Stimulated activated naive CD4-positive, alpha-beta T cell (primary cell): ENCODE data around the gene LHCGR.
"Not testable (repeated sequence)": the region's sequence is repeated elsewhere in the genome, so short reads cannot be mapped to it uniquely, and the experiment has no call there.

Source experiments
- DNase-seq, 6 experiments: peaks; one replicate each; lab custom pipeline; 2025; lab: John Stamatoyannopoulos, UW

LHCGR gene

DNA sequence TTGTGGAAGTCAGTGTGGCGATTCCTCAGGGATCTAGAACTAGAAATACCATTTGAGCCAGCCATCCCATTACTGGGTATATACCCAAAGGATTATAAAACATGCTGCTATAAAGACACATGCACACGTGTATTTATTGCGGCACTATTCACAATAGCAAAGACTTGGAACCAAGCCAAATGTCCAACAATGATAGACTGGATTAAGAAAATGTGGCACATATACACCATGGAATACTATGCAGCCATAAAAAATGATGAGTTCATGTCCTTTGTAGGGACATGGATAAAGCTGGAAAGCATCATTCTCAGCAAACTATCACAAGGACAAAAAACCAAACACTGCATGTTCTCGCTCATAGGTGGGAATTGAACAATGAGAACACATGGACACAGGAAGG lies 16.3 kb downstream of the LHCGR start:
- DNase-seq, result not testable (repeated sequence)

DNA sequence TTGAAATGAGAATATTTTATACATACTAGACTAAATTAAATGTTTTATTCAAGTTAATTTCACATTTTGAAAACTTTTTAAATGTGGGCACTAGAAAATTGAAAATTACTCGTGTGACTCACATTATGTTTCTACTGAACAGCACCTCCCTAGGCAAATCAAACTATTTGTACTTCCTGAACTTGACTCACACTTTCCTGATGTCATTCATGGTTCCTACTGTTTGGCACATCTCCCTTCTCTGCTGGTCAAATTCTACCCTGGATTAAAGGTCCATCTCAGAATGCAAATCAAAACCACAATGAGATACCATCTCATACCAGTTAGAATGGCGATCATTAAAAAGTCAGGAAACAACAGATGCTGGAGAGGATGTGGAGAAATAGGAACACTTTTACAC lies 16.7 kb downstream of the LHCGR start:
- no peak for DNase-seq

DNA sequence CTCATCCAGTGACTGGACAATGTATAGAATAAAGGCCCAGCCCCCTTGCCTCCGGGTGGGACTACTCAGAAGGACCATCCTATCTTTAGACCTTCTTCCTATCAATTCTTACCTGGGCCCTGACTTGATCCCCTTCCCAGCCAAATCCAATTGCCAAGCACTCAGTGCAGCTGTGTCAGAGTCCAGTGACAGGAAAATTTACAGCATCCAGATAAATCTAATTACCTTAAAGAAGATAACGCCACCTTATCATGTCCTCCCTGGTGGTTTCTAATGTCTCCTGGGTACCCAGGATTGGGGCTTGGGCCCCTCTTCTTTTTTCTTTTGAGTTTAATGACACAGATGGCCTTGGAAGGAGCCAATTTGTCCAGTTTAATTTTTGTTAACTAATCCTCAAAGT lies 19.3 kb downstream of the LHCGR start:
- no peak for DNase-seq

DNA sequence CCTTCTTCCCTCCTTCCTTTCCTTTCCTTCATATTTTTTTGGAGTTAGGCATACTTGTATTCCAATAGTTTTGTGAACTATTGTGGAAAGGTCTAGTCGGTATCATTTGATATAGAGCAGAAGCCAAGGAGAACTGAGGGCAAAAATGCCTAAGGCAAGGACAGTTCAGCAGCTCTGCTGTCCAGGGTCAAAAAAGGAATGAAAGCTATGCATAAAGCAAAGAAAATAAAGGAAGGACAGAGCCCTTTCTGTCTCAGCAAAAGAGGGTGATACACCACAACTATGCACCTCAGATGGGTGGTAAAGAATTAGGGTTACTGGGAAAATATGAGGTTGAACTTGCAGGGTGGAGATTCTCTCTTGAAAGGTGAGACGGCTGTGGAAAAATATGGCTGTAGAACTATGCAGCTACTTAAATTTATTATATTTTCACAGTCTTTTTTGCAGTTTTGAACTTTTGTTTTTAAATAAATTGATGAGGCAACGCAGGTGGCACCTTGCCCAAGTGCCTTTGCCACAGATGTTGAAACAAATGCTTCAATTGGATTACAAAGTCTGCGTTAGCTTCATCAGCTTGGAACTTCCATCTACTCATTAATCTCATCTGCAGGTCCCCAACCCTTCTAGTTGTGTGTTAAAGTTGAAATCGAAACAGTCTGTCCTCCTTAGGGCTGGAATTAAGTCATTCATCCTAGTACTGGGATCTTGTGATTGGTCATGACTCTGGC lies 20.8 kb downstream of the LHCGR start:
- no peak for DNase-seq

DNA sequence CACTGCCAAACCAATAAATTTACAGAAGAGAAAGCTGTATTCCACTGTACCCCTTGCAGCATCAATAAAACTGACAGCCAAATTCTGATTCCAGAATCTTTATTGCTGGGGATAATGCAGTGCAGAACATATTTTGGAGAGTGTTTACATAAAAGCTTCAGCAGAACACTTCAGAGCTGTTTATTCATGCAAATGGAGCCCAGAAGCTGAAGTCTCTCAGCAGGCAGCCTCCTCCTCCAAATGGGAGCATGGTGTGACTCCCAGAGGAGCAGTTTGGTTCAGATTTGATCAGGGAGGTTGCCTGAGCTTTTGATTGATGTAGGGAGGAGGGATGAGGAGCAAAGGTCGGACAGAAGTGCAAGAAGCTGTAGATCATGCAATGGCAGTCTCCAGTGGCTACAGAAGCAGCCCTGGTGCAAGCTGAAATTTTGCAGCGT lies 22.4 kb downstream of the LHCGR start:
- DNase-seq, result no peak

DNA sequence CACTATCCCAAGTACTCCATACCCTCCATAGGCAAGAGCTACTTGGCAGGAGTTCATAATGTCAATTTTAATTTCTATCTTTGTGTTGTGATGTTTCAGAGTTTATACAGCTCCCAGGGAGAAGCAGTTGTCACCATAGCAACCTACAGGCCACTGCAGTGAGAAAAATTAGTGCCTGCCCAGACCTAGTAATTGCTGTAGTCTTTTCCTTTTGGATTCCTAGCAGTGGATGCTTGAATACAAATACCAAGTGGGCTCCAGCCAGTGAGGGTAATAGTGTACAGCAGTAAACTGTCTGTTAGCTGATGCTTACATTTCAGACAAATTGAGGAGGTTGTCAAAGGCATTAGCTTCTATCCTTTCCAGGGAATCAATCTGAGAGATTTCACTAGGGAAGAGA lies 26.7 kb downstream of the LHCGR start:
- DNase-seq, result no peak

DNA sequence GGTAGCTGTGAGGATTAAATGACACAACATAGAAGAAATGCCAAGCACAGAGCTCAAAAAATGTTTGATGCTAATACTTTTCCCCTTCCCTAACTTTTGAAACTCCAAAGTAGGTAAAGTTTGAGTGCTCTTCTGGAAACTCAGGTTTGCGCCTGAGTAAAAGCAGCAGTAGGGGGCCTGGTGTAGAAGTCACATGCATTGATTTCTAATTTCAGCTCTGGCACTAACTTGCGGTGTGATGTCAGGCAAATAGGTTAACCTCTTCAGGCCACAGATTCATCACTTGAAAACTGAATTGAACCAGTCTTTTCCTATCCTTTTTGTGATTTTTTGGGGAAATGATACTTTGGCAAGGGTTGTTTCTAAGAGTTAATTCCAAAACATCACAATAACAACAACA lies 27.2 kb downstream of the LHCGR start:
- no peak for DNase-seq

DNA sequence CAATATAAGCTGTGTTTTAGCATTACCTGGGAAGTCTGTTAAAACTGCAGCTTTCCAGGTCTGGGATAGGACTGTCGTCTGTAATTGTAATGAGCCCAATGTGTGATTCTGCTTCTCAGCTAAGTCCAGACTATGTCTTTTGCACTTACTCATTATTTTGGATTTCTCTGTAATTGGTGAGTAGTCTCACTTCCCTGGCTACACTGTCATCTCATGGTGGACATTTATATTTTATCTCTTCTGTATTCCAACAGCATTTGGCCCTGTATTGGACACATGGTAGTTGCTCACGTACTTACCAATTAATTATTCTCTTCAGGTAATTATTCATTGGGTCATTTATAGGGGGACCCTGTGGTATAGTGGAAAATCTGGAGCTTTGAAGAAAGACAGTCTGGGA lies 28.0 kb downstream of the LHCGR start:
- DNase-seq, result no peak

DNA sequence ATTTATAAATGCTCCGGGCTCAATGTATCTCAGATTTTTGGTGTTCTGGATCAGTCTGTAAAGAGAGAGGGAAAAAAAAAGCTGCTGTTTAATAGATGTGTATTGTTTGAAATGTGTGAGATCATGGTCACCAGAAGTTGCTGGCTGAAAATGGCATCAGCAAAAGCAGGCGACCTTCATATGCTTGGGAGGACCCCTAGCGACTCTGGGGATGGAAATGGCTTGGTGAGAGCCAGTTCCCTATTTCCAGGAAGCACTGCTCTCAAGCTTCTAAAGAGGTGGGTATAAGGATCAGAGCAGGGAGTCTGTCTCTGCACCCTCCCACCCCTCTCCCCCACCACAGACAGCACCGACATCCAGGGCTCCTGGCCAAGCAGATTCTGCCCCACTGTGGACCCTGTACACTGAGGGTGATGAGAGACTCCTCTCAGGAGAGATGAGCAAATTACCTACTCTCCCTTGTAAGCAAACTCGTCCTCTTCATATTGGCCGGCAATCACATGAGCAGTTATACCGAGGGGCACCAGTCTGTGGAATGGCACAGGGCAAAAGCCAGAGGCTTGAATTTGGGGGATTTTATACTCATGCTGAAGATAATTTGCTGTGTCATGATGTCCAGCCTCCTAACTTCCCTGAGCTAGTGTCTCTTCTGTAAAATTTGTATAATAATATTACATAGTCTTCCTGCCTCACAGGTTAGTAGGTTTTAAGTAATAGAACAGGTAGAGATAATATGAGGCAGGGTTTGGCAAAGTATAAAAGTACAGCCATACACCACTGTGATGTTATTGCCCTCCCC lies 29.6 kb downstream of the LHCGR start:
- DNase-seq, result no peak

DNA sequence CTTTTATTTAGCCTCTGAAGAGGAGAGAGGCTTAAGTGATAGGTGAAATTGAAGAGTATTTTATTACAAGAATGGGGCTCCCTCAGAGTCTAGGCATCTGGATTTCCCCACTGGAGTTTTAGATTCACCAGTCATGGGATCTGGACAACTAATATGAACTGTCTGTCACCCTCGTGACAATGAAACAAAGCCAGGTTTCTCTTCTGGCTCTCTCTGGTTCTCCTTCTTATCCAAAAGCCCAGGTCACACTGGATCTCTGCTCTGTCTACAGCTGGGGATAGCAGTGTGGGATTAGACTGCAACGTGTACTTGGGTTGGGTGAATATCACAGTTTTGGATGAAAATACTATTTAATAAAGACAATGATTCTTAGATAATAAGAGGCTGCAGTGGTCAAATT lies 31.2 kb downstream of the LHCGR start:
- no peak for DNase-seq

DNA sequence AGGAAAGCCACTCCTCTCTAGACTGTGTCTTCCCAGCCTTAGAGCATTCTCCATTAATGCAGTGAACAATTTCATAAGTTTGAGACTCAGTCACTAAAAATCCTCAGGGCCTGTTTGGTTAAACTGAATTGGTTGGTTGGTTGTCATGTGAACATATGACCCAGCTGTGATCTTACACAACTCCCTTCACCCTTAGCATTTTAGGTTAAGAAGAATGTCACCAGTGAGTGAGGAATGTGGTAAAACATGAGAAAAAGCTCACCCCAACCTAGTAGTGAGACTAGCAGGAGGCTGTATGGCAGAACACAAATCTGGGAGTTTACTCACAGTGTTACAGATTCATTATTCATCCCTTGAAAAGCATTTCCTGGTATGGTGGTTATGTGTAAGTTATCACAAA lies 32.4 kb downstream of the LHCGR start:
- DNase-seq, result no peak

DNA sequence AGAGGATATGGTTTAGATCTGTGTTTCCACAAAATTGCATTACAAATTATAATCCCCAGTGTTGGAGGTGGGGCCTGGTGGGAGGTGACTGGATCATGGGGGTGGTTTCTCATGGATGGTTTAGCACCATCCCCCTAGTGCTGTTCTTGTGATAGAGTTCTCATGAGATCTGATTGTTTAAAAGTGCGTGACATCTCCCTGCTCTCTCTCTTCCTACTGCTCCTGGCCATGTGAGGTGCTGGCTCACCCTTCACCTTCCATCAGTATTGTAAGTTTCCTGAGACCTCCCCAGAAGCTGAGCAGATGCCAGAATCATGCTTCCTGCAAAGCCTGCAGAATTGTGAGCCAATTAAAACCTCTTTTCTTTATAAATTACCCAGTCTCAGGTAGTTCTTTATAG lies 33.1 kb downstream of the LHCGR start:
- DNase-seq, result no peak

DNA sequence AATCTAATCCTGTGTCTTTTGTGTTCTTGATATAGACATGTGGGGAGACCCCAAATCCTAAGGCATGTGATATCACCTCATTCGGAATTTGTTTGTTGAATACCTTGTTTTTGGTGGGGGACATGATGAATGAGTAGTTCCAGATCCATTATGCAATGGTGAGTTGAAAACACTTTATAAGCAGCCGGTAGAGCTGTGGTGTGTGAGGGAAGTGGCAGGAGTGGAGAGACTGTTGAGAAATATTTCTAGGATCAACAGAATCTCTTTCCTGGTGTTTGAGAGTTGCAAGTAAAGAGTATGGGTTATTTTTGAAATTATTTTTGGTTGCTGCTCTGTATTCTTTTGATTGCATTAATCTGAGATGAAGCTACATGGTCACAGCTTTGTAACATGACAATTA lies 34.4 kb downstream of the LHCGR start:
- DNase-seq, result no peak

DNA sequence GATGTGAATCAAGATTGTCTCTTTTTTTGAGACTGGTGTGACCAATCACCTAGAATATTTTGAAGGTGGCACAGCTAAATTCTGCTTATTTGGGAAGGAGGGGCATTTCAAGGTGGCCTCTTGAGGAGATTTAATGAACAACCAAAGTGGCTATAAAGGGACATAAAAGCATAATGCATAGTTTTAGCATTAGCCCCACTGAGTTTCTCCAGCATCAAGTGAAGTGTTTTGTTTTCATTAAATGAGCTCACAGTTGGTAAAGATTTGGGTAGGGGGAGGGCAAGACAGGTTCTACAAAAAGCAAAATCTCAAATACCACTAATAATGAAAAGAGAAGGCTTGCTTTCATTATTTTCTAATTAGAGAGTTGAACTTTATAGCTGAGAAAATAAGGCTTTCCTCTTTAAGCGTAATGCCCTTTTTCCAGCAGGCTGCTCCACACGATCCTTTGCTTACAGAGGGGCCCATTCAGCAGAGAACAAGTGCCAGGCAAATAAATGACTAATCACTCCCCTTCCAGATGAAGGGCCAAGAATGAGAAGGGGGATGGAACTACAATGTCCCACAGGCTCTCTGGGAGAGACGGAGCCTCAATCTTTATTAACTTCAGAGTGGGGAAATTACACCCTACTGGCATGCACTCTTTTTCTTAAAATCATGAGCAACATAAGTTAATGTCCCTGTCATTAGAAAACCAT lies 35.9 kb downstream of the LHCGR start:
- DNase-seq, result no peak

DNA sequence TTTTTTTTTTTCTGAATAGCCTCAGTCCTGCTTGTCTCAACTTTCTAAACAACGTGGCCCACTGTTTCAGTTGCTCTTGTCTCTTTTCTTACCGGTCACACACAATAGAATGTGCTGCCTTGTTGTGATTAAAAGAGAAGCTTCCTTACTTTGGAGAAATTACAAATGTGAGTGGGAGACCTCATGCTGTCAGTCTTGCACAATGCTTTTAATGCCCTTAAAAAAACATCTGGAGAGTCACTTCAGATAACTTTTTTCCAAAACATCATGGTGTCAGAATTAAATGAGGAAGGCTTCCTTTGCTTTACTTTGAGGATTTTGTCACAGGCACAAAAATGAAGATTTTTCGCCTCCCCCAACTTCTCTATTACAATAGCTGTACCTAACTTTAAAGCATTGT lies 37.7 kb downstream of the LHCGR start:
- DNase-seq, result no peak

DNA sequence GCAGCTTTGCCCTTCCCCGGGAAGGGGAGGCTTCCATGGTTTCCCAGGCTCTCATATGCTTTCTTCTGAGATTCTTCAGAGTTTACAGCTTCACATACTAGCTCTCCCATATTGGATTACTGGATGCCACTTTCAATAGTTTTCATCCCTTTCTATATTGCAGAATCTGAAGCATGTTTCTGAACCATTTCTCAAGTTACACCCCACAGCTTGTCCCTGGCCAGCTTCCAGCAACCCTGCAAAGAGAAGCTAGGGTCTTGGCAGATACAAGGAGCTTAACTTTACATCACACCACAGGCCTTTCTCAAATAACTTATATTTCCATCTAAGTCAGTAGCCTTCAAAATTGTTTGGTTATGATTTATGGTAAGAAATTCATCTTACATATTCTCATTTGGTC lies 39.6 kb downstream of the LHCGR start:
- DNase-seq, result no peak

DNA sequence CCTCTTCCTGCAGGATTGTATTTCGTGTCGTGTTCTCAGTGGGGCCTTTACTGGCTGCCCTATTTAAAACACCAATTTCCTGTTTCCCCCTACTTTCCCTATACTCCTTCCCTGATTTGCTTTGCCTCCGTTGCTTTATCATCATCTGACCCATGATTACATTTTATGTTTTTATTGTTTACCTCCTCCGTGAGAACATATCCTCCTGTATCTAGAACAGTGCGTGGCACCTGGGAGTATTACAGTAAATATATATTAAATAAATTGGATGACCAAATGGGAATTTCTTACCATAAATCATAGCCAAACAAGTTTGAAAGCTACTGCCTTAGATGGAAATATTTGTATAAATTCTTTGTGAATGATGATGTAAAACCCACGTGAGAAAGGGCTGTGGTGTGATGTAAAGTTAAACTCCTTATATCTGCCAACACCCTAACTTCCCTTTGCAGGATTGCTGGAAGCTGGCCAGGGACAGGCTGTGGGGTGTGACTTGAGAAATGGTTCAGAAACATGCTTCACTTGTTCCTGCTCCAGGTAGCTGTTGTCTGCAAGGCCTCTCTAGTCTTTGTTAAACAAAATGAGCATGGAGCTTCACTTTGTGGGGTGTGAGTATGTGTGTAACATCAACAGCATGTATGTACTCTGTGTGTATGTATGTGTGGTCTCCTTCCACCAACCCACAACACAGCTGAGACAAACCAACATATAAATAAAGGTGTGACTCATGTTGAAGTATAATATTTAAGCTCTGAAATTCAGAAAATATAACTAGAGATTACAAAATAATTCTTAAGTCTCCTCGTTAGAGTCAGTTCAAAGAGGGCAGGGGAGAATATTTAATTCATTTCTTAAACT lies 40.3 kb downstream of the LHCGR start:
- DNase-seq, result no peak

DNA sequence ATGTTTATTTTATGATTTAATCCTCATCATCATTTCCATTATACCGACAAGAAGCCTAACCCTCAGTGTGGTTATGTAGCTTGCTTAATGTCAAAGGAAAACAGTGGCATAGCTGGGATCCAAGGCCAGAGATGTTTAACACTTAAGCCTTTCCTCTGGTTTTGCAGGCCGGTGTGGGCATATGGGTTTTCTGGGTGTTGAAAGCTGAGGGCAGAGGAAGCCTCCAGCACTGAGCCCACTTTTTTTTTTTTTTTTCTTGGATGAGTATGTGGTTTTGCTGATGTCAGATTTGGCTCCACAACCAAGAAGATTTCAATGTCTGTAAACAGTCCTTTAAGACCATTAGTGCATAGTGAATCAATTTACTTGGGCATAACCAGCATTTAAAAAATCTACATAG lies 41.3 kb downstream of the LHCGR start:
- no peak for DNase-seq

DNA sequence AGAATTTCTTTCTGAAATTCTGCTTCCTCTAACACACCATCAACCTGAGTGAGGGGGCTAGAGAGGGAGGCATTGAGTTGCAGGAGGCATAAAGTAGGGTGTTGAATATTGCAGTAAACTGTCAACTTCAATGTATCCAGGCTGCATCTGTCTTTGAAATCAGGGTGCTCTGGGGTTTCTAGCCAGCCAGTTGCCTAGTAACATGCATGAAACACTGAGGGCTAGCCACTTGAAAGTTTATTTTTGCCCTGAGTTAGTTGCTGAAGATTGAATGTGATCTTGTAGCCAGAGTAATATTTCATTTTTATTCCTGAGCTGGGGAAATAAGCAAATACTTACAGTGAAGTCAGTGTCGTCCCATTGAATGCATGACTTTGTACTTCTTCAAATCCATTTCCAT lies 41.9 kb downstream of the LHCGR start:
- DNase-seq, result no peak

DNA sequence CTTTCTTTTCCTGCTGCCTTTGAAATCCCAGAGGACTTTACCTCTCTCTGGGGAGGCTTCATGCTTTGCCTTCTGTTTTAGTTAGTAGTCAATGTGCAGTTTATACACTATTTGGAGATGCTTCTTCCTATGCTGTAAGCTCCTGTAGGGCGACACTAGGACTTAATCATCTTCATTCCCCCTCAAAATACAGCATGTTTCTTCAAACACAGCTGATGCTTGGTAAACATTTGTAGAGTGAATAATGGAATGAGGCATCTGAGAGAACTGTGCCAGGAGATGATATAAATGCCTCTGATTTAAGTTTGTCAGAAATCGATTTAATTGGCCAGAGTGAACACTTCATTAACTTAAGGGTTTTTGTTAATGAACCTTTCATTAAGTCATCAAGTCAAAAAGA lies 43.4 kb downstream of the LHCGR start:
- DNase-seq, result no peak

DNA sequence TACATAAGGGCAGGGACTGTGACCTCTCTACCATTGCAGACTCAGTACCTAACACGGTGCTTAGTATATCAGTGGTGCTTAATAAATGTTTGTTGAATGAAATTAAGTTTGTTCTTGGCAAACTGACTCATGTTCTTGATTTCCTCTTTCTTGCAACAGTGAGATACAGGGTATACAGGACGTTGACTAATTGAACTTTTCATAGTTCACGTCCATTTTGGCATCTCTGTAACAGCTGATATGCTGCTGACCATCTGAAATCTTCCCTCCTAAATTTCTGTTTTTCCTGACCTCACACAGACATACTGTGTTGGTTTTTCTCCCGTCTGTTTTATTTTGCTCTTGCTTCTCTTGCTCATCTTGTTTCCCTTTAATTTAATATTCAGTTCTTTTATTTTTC lies 44.2 kb downstream of the LHCGR start:
- DNase-seq, result no peak
